MG63 (cell line): ENCODE results near the gene PPP6R1. TPM values are rescaled to one million over a fixed set of nuclear protein-coding genes. Genes with fewer than 3 reads are reported as not detected.

Source experiments
- DNase-seq: peaks from one replicate; pipeline ENCODE4 v3.0.0-alpha.2; 2020
- H3K27me3 ChIP-seq: fragments of 250-450 bp; sonication (Bioruptor Pico); 2 replicates; pipeline ENCODE4 v1.5.1; 2020; ENCODE audit warnings: mild to moderate bottlenecking, moderate library complexity
- H3K36me3 ChIP-seq: fragments of 250-450 bp; sonication (Bioruptor Pico); 2 replicates; pipeline ENCODE4 v1.5.1; 2020; ENCODE audit warnings: mild to moderate bottlenecking, moderate library complexity
- H3K4me3 ChIP-seq: fragments of 250-450 bp; sonication (Bioruptor Pico); 2 replicates; pipeline ENCODE4 v1.5.1; 2020; ENCODE audit warnings: mild to moderate bottlenecking, moderate library complexity
- H3K9me3 ChIP-seq: fragments of 250-450 bp; sonication (Bioruptor Pico); 2 replicates; pipeline ENCODE4 v1.5.1; 2020; ENCODE audit warnings: mild to moderate bottlenecking, moderate library complexity
- total RNA-seq: library from RNA; depleted of rRNA; stranded (reverse); fragments of >200 nt; shearing (Covaris generic); gene quantifications from 2 replicates; pipeline ENCODE4 v1.2.3, GENCODE V29; 2014; ENCODE audit warnings: low replicate concordance; rRNA removed

The PPP6R1 gene
- total RNA-seq, 1 experiment from 2014 or later: 102 TPM

DNA sequence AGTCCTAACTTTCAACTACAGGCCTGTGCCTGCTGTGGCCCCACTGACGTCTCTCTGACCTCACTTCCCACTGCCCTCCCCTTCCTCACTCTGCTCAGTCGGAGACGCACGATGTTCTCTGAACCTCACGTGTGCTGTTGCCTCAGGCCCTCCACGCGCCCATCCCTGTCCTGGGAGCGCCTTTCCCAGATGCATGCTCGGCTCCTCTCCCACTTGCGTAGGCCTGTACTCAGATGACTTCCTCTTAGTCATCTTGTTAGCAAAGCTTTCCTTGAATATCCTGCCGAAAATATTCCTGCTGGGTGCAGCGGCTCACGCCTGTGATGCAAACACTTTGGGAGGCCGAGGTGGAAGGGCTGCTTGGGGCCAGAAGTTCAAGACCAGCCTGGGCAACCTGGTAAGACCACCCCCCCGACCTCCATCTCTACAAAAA, 69.4 kb downstream of the PPP6R1 start:
- peak; percentile 98 for DNase-seq
- H3K4me3 ChIP-seq: peak overlapping the region; percentile 18
- H3K27me3 ChIP-seq: no peaks in the 10 kb centered on the region
- no peaks in the 10 kb centered on the region for H3K36me3 ChIP-seq
- H3K9me3 ChIP-seq: no peaks in the 10 kb centered on the region

DNA sequence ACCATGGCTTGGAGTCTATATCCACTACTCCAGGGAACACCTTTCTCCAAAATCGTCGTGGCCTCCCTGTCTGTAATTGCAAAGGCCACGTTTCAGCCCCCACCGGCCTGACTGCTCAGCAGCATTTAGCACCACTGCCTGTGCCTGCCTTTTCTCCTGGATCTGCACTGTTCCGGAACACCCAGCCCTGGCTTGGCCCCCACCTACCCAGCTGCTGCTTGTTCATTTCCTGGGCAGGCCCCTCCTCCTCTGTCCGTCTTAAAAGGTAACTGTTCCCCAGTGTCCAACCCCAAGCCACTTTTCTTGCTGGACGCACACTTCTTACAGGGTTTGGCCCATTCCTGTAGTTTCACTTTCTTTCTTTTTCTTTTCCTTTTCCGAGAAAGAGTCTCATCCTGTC, 70.2 kb downstream of the PPP6R1 start:
- H3K27me3 ChIP-seq: no peaks in the 10 kb centered on the region
- peak; percentile 51 for DNase-seq
- no peaks in the 10 kb centered on the region for H3K9me3 ChIP-seq
- H3K4me3 ChIP-seq: peak overlapping the region; percentile 18; the same call in 1 of the 2 replicates
- H3K36me3 ChIP-seq: no peaks in the 10 kb centered on the region

DNA sequence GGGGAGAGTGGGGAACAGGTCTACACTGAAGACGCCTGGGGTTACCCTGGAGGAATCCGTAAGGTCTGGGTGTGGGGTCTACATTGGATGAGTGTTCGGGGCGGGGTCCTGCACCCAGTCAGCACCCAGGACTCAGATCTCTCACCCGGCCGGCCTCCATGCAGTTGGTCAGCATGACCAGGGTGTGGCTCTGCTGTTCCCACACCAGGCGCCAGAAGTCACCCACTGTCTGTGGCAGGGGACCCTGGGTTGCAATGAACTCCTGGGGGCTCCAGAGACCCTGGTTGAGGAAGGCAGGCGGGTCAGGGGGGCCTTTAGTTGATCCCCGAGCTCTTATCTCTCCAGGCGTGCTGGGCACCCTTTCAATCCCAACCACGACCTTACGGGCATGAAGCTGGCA, 72.7 kb downstream of the PPP6R1 start:
- Histone ChIP-seq H3K36me3 (no peaks in the 10 kb centered on the region), H3K9me3 (no peaks in the 10 kb centered on the region), H3K4me3 (no peak overlapping the region), H3K27me3 (no peaks in the 10 kb centered on the region; the same call in 1 of the 2 replicates)
- DNase-seq: no peak

DNA sequence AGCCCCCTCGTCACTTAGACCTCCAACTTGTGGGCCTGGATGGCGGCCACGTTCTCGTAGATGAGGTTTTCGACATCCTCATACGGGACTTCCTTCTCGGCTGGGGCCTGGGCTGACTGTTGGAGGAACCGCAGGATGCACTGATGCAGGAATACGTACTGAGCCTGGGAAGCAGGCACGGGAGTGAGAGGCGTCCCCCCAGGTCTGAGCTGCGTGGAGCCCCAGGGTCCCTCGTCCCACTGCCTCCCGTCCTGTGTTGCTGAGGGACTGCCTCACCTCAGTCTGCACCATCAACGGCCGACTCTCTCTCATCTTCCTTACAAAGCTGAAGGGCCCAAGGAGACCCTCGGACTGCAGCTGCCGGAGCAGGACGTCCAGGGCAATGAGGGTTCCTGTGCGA, 77.1 kb downstream of the PPP6R1 start:
- peaks cover 14% of the 10 kb centered on the region for H3K27me3 ChIP-seq
- DNase-seq: no peak
- H3K36me3 ChIP-seq: no peaks in the 10 kb centered on the region
- H3K4me3 ChIP-seq: no peak overlapping the region
- no peaks in the 10 kb centered on the region for H3K9me3 ChIP-seq

Other genes with a start within 250 kb of the PPP6R1 start
- gene GP6, start 220.8 kb downstream of the PPP6R1 start, total RNA-seq: not detected in 2 replicates
- gene RDH13, start 195.9 kb downstream of the PPP6R1 start, total RNA-seq: 17.9 and 23.8 TPM in 2 replicates
- gene EPS8L1, start 183.1 kb downstream of the PPP6R1 start, total RNA-seq: 1.1 TPM in 1 of 2 replicates, not detected in the other
- 76.0 and 81.1 TPM in 2 replicates for gene PPP1R12C, start 141.4 kb downstream of the PPP6R1 start, total RNA-seq
- gene TNNT1, start 109.8 kb downstream of the PPP6R1 start, total RNA-seq: 1.7 TPM in 1 of 2 replicates, not detected in the other
- gene TNNI3, start 101.3 kb downstream of the PPP6R1 start, total RNA-seq: not detected in 2 replicates
- gene DNAAF3, start 92.4 kb downstream of the PPP6R1 start, total RNA-seq: 2.7 TPM in 1 of 2 replicates, not detected in the other
- gene SYT5, start 78.7 kb downstream of the PPP6R1 start, total RNA-seq: not detected in 2 replicates
- 3.9 and 11.8 TPM in 2 replicates for gene PTPRH, start 49.5 kb downstream of the PPP6R1 start, total RNA-seq
- 0.16 TPM in 1 of 2 replicates, not detected in the other for gene TMEM86B, start 30.3 kb downstream of the PPP6R1 start, total RNA-seq
- gene HSPBP1, start 21.1 kb upstream of the PPP6R1 start, total RNA-seq: 64.6 and 122 TPM in 2 replicates
- 0.89 TPM in 1 of 2 replicates, not detected in the other for gene BRSK1, start 25.0 kb upstream of the PPP6R1 start, total RNA-seq
- gene TMEM150B, start 66.3 kb upstream of the PPP6R1 start, total RNA-seq: not detected in 2 replicates
- 2.8 and 11.1 TPM in 2 replicates for gene KMT5C, start 80.9 kb upstream of the PPP6R1 start, total RNA-seq
- not detected in 2 replicates for gene COX6B2, start 95.7 kb upstream of the PPP6R1 start, total RNA-seq
- not detected in 2 replicates for gene GARIN5B, start 104.2 kb upstream of the PPP6R1 start, total RNA-seq
- gene IL11, start 111.4 kb upstream of the PPP6R1 start, total RNA-seq: 0.95 TPM in 1 of 2 replicates, not detected in the other
- gene TMEM190, start 117.8 kb upstream of the PPP6R1 start, total RNA-seq: not detected in 2 replicates
- 3.5 TPM in 1 of 2 replicates, not detected in the other for gene TMEM238, start 125.3 kb upstream of the PPP6R1 start, total RNA-seq
- gene RPL28, start 126.9 kb upstream of the PPP6R1 start, total RNA-seq: 127 and 409 TPM in 2 replicates
- gene UBE2S, start 148.8 kb upstream of the PPP6R1 start, total RNA-seq: 369 and 440 TPM in 2 replicates
- not detected in 2 replicates for gene SHISA7, start 184.3 kb upstream of the PPP6R1 start, total RNA-seq
- gene ISOC2, start 202.6 kb upstream of the PPP6R1 start, total RNA-seq: 149 and 180 TPM in 2 replicates
- gene C19orf85, start 205.7 kb upstream of the PPP6R1 start, total RNA-seq: not detected in 2 replicates
- 3.1 and 4.0 TPM in 2 replicates for gene ZNF628, start 217.6 kb upstream of the PPP6R1 start, total RNA-seq
- 19.7 and 35.1 TPM in 2 replicates for gene NAT14, start 226.2 kb upstream of the PPP6R1 start, total RNA-seq
- gene SSC5D, start 229.4 kb upstream of the PPP6R1 start, total RNA-seq: 1.4 TPM in 1 of 2 replicates, not detected in the other